GM18858 (cell line): Measurements from ENCODE around the gene GRAMD1A.
"Not testable (repeated sequence)": the region's sequence is repeated elsewhere in the genome, so short reads cannot be mapped to it uniquely, and the experiment has no call there.

Experiments used
- ATAC-seq: cut with Tn5 transposase; IDR thresholded peaks from one replicate; pipeline ENCODE4 v1.9.1; 2021; ENCODE audit not compliant: unreplicated experiment

Gene GRAMD1A

DNA sequence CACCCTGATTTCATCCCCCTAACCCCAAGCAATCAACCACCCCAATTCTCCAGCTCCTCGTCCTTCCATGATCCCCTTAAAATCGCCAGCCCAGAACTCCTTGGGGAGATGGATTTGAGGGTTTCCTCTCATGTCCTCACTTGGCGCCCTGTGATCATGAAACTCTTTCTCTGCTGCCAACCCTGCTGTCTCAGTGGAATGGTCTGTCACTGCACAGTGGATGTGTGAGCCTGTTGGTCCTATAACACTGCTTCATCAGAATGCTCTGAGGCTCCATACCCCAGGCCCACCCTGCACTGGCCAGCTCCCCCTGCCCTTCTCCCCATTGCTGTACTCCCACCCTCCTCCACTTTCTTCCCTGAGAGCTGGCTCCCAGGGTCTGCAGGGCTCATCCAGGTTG is 23.5 kb upstream of the GRAMD1A start:
- no peak for ATAC-seq

DNA sequence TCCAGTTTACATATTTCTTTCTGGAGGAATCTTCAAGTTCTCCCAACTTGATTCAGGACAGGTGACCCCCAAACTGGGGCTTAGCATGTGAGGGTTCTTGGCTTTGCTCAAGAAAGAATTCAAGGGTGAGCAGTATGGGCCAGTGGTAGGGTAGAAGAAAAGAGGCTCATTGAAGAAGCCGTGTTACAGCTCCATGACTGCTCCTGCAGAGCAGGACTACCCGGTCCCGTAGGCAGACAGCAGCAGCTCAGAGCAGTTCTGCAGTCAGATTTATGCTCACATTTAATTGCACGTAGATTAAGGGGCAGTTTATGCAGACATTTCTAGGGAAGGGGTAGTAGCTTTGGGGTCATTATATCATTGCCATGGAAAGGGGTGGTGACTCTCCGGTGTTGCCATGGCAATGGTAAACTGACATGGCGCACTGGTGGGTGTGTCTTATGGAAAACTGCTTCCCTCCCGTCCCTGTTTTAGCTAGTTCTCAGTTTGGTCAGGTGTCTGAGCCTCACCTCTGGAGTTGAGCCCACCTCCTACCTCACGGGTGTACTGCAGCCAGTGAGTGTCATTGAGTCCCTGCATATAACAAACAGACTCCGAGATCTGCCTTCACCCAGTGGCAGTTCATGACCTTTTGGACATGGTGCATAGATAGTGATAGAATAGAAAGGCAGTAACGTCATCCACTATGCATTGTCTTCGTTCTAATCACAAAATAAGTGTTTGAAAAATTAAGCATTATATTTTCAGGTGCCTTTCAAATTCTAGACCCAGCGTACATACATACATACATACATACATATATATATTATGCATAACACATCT is 20.1 kb upstream of the GRAMD1A start:
- no peak for ATAC-seq

DNA sequence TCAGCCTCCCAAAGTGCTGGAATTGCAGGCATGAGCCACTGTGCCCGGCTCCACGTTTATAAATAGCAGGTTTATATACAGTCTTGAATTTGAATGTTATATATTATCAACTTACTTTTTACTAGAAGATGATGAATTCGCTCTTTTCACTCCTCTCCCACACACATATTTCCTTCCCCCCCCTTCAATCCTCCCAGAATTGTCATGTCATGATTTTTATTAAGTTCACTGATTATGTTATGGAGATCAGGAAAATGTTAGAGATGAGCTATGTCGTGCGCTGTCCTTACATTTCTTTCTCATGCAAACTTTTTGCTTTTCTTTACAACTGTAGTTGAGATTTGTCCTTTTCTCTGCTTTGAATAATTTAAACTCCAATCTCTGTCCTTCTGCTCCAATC is 17.8 kb upstream of the GRAMD1A start:
- ATAC-seq, result no peak

DNA sequence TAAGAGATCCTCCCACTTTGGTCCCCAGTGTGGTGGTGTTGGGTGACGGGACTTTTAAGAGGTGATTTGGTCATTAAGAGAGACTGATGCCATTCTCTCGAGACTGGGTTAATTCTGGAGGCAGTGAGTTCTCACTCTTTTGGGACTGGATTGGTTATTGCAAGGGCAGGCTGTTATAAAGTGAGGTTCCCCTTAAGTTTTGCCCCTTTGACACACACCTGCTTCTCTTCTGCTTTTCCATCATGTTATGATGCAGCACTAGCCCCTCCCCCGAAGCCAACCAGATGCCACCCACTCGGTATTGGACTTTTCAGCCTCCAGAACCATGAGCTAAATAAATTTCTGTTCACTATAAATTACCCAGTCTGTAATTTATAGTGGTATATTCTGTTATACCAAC is 16.3 kb upstream of the GRAMD1A start:
- no peak for ATAC-seq

GRCh38 chr19:34984287-34984686 is 15.8 kb upstream of the GRAMD1A start:
- no peak for ATAC-seq

GRCh38 chr19:34985249-34986022 is 14.7 kb upstream of the GRAMD1A start:
- ATAC-seq, result no peak

- ATAC-seq, result no peak
These were observed 12.0 kb upstream of the GRAMD1A start for GRCh38 chr19:34988119-34988518.

DNA sequence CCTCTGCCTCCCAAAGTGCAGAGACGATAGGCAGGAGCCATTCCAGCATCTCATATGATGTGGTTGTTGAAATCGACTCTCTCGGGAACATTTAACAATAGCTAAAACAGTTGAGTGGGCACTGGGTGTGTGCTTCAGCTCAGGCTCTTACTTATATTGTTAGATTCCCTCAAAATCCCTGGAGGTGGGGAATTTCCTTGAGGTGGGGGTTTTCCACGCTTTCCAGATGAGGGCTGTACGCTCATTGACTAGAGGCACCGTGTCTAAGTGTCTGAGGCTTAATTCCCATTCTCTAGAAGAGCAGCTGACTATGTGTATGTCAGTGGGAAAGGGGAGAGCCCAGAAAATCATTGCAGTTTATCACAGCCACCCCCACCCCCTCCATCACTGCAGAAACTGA is 10.8 kb upstream of the GRAMD1A start:
- no peak for ATAC-seq

- ATAC-seq, result no peak
These were observed 9.4 kb upstream of the GRAMD1A start for GRCh38 chr19:34990578-34991192.

DNA sequence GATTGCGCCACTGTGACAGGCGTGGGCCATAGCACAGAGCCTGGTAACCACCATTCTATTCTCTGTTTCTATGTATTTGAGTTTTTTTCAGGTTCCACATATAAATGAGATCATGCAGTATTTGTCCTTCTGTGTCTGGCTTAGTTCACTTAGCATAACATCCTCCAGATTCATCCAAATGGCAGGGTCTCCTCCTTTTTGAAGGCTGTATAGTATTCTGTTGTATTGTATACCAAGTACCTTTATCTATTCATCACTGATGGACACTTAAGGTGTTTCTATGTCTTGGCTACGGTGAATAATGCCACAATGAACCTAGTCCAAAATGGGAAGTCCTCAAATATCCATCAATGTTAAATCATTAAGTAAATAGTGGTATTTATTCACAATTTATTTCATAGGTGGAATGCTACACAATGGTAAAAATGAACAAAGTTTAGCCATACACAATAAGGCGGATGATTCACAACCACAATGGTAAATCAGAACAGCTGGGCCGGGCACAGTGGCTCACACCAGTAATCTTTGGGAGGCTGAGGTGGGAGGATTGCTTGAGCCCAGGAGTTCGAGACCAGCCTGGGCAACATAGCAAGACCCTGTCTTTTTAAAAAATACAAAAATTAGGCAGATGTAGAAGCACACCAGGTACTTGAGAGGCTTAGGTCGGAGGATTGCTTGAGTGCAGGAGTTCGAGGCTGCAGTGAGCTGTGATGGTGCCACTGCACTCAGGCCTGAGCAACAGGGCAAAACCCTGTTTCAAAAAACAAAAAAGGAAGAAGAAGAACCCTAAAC is 8.4 kb upstream of the GRAMD1A start:
- no peak for ATAC-seq

DNA sequence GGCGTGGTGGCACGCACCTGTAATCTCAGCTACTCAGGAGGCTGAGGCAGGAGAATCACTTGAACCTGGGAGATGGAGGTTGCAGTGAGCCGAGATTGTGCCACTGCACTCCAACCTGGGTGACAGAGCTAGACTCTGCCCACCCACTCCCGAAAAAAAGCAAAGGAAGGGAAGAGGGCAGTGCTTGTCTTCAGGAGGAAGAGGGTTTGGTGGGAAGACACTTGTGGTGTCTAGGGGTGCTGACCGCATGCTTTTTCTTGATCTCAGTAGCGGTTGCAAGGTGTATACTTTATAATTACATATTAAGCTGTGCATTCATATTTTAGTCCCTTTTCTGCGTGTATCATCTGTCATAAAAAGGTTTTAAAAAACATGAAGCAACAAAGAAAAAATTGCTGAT is 7.5 kb upstream of the GRAMD1A start:
- ATAC-seq, result not testable (repeated sequence)

- ATAC-seq, result no peak
These were observed 5.9 kb upstream of the GRAMD1A start for GRCh38 chr19:34994286-34994642.

GRCh38 chr19:34994643-34995541 is 5.2 kb upstream of the GRAMD1A start:
- ATAC-seq, result no peak

DNA sequence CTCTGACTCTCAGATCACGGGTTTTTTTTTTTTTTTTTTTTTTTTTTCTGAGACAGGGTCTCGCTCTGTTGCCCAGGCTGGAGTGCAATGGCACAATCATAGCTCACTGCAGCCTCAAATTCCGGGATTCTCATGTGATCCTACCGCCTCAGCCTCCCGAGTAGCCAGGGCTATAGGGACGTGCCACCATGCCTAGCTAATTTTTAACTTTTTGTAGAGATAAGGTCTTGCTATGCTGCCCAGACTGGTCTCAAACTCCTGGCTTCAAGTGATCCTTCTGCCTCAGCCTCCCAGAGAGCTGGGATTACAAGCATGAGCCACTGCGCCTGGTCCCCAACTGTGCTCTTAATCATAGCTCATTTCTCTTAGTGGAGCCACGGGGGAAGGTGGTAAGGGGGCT is 4.6 kb upstream of the GRAMD1A start:
- no peak for ATAC-seq

- no peak for ATAC-seq
These were observed 3.0 kb upstream of the GRAMD1A start for GRCh38 chr19:34997071-34997617.

- ATAC-seq, result not testable (repeated sequence)
These were observed 1.9 kb upstream of the GRAMD1A start for GRCh38 chr19:34998224-34998623.

DNA sequence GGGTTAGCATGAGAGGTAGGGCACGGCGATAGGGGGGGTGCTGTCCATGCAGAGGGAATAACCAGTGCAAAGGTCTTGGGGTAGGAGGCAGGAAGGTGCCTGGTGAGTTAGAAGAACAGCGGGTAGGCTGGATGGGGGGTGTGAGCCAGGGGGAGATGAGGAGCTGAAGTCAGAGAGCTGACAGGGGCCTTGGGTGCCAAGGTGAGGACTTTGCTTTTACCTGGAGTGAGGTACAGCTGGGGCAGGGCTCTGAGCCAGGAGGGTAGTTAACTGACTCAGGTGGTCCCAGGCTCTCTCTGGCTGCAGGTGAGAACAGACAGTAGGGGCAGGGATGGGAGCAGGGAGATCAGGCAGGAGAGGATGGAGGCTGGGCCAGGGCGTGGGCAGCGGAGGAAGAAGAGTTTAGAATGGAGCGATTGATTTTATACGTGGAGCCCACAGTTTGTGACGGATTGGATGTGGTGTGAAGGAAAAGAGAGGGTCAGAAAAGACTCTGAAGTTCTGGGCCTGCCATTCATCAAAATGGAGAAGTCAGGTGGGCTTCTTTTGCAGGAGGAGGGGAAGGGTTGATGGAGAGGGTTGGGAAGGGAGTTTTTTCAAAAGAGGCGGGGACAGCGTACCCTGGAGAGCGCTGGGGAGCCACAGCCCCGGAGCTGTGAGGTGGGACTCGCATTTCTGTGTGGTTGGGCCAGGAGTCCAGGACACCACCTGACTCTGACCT is 1.2 kb upstream of the GRAMD1A start:
- ATAC-seq, result no peak

DNA sequence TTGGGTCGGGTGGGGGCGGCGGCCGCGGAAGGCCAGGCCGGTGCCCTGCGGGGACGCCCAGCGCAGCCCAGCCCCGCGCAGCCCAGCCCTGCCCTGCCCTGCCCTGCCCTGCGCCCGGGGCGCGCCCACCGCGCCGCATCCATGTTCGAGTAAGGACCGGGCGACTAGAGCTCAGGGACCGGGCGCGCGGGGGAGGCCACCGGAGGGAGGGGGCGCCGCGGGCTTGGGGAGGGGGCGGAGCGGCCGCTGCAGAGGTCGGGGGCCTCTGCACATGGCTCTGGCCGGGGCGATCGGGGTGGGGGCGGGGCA is 169 bp downstream of the GRAMD1A start:
- no peak for ATAC-seq
